ENCODE measurements around the gene CARD19. TPM values are rescaled to one million over a fixed set of nuclear protein-coding genes. Genes with fewer than 3 reads are reported as not detected.

Gene CARD19
- total RNA-seq, 1 donor from 2014 or later, result 35.8 TPM

- Mint-ChIP-seq H3K4me3 (ENCODE audit: unreplicated experiment) (no peak overlapping the region), H3K27ac (ENCODE audit: unreplicated experiment) (no peak overlapping the region), H3K27me3 (ENCODE audit: unreplicated experiment) (no peaks in the 10 kb centered on the region), H3K9me3 (ENCODE audit: unreplicated experiment) (peaks cover 5% of the 10 kb centered on the region), H3K4me1 (ENCODE audit: unreplicated experiment) (no peaks in the 10 kb centered on the region), H3K36me3 (ENCODE audit: unreplicated experiment) (peaks cover 2% of the 10 kb centered on the region)
- peak; percentile 77 for DNase-seq (ENCODE audit: extremely low spot score, unreplicated experiment)
- no peak for TF ChIP-seq CTCF (IDR thresholded peaks at IDR 0.05)
Observed at GRCh38 chr9:93087971-93088655, 7.9 kb upstream of the CARD19 start.

GRCh38 chr9:93088656-93089015, 7.4 kb upstream of the CARD19 start:
- Mint-ChIP-seq H3K36me3 (ENCODE audit: unreplicated experiment) (peaks cover 2% of the 10 kb centered on the region), H3K9me3 (ENCODE audit: unreplicated experiment) (peaks cover 5% of the 10 kb centered on the region), H3K27ac (ENCODE audit: unreplicated experiment) (no peak overlapping the region), H3K4me1 (ENCODE audit: unreplicated experiment) (peaks cover 5% of the 10 kb centered on the region), H3K4me3 (ENCODE audit: unreplicated experiment) (no peak overlapping the region), H3K27me3 (ENCODE audit: unreplicated experiment) (no peaks in the 10 kb centered on the region)
- peak; percentile 46 for DNase-seq (ENCODE audit: extremely low spot score, unreplicated experiment)
- no peak for TF ChIP-seq CTCF (IDR thresholded peaks at IDR 0.05)

- H3K27ac Mint-ChIP-seq (ENCODE audit: unreplicated experiment), result no peak overlapping the region
- no peaks in the 10 kb centered on the region for H3K27me3 Mint-ChIP-seq (ENCODE audit: unreplicated experiment)
- H3K4me1 Mint-ChIP-seq (ENCODE audit: unreplicated experiment), result peaks cover 6% of the 10 kb centered on the region
- no peak for TF ChIP-seq CTCF (IDR thresholded peaks at IDR 0.05)
- H3K9me3 Mint-ChIP-seq (ENCODE audit: unreplicated experiment), result peaks cover 5% of the 10 kb centered on the region
- H3K4me3 Mint-ChIP-seq (ENCODE audit: unreplicated experiment), result no peak overlapping the region
- peaks cover 2% of the 10 kb centered on the region for H3K36me3 Mint-ChIP-seq (ENCODE audit: unreplicated experiment)
- no peak for DNase-seq (ENCODE audit: extremely low spot score, unreplicated experiment)
Observed at GRCh38 chr9:93089024-93089423, 7.0 kb upstream of the CARD19 start.

- Mint-ChIP-seq H3K4me3 (ENCODE audit: unreplicated experiment) (no peak overlapping the region), H3K36me3 (ENCODE audit: unreplicated experiment) (peaks cover 2% of the 10 kb centered on the region), H3K9me3 (ENCODE audit: unreplicated experiment) (peaks cover 5% of the 10 kb centered on the region), H3K27me3 (ENCODE audit: unreplicated experiment) (no peaks in the 10 kb centered on the region), H3K4me1 (ENCODE audit: unreplicated experiment) (peaks cover 8% of the 10 kb centered on the region), H3K27ac (ENCODE audit: unreplicated experiment) (no peak overlapping the region)
- no peak for TF ChIP-seq CTCF (IDR thresholded peaks at IDR 0.05)
- DNase-seq (ENCODE audit: extremely low spot score, unreplicated experiment), result peak; percentile 73
Observed at GRCh38 chr9:93089481-93089991, 6.5 kb upstream of the CARD19 start.

GRCh38 chr9:93090091-93090655, 5.8 kb upstream of the CARD19 start:
- Mint-ChIP-seq H3K9me3 (ENCODE audit: unreplicated experiment) (peaks cover 5% of the 10 kb centered on the region), H3K27ac (ENCODE audit: unreplicated experiment) (no peak overlapping the region), H3K36me3 (ENCODE audit: unreplicated experiment) (peaks cover 2% of the 10 kb centered on the region), H3K27me3 (ENCODE audit: unreplicated experiment) (no peaks in the 10 kb centered on the region), H3K4me3 (ENCODE audit: unreplicated experiment) (no peak overlapping the region), H3K4me1 (ENCODE audit: unreplicated experiment) (peaks cover 12% of the 10 kb centered on the region)
- TF ChIP-seq CTCF (IDR thresholded peaks at IDR 0.05), result no peak
- peak; percentile 23 for DNase-seq (ENCODE audit: extremely low spot score, unreplicated experiment)
